ENCODE data around the gene ASB13. TPM values are rescaled to one million over a fixed set of nuclear protein-coding genes. Genes with fewer than 3 reads are reported as not detected.

Gene ASB13
- total RNA-seq, 1 donor from 2014 or later = 10.2 TPM

- peak; percentile 69 for DNase-seq (ENCODE audit: low spot score)
- intact Hi-C loops (cut with DNase I) = no loop called here
Measured at GRCh38 chr10:5650664-5651387, 15.6 kb downstream of the ASB13 start.

- intact Hi-C loops (cut with DNase I) = no loop called here
- peak; percentile 39 for DNase-seq (ENCODE audit: low spot score)
Measured at GRCh38 chr10:5649746-5650145, 16.6 kb downstream of the ASB13 start.

GRCh38 chr10:5648494-5649457 lies 17.6 kb downstream of the ASB13 start:
- peak; percentile 65 for DNase-seq (ENCODE audit: low spot score)
- intact Hi-C loops (cut with DNase I) = no loop called here

- peak; percentile 17 for DNase-seq (ENCODE audit: low spot score)
- intact Hi-C loops (cut with DNase I) = no loop called here
Measured at GRCh38 chr10:5647507-5648240, 18.7 kb downstream of the ASB13 start.

- intact Hi-C loops (cut with DNase I) = no loop called here
- DNase-seq (ENCODE audit: low spot score) = peak; percentile 75
Measured at GRCh38 chr10:5645944-5646617, 20.3 kb downstream of the ASB13 start.

GRCh38 chr10:5645375-5645774 lies 21.0 kb downstream of the ASB13 start:
- intact Hi-C loops (cut with DNase I) = no loop called here
- DNase-seq (ENCODE audit: low spot score) = peak; percentile 49

GRCh38 chr10:5644930-5645329 lies 21.5 kb downstream of the ASB13 start:
- DNase-seq (ENCODE audit: low spot score) = no peak
- intact Hi-C loops (cut with DNase I) = no loop called here

- intact Hi-C loops (cut with DNase I) = no loop called here
- DNase-seq (ENCODE audit: low spot score) = no peak
Measured at GRCh38 chr10:5643346-5644067, 22.9 kb downstream of the ASB13 start.

GRCh38 chr10:5641501-5641900 lies 24.9 kb downstream of the ASB13 start:
- no peak for DNase-seq (ENCODE audit: low spot score)
- intact Hi-C loops (cut with DNase I) = no loop called here

GRCh38 chr10:5640501-5640900 lies 25.9 kb downstream of the ASB13 start:
- no peak for DNase-seq (ENCODE audit: low spot score)
- intact Hi-C loops (cut with DNase I) = no loop called here

GRCh38 chr10:5640036-5640435 lies 26.4 kb downstream of the ASB13 start:
- no peak for DNase-seq (ENCODE audit: low spot score)
- intact Hi-C loops (cut with DNase I) = no loop called here

- intact Hi-C loops (cut with DNase I) = no loop called here
Measured at GRCh38 chr10:5639066-5639465, 27.3 kb downstream of the ASB13 start.

GRCh38 chr10:5638494-5638893 lies 27.9 kb downstream of the ASB13 start:
- intact Hi-C loops (cut with DNase I) = no loop called here
- DNase-seq (ENCODE audit: low spot score) = no peak

More at GRCh38 chr10:5639066-5639465, 27.3 kb downstream of the ASB13 start:
- DNase-seq (ENCODE audit: low spot score) = no peak

- intact Hi-C loops (cut with DNase I) = no loop called here
- no peak for DNase-seq (ENCODE audit: low spot score)
Measured at GRCh38 chr10:5634918-5635317, 31.5 kb downstream of the ASB13 start.

- intact Hi-C loops (cut with DNase I) = no loop called here
- DNase-seq (ENCODE audit: low spot score) = no peak
Measured at GRCh38 chr10:5633166-5633749, 33.1 kb downstream of the ASB13 start.

- intact Hi-C loops (cut with DNase I) = no loop called here
- no peak for DNase-seq (ENCODE audit: low spot score)
Measured at GRCh38 chr10:5632446-5632845, 33.9 kb downstream of the ASB13 start.

- intact Hi-C loops (cut with DNase I) = no loop called here
- DNase-seq (ENCODE audit: low spot score) = no peak
Measured at GRCh38 chr10:5631936-5632335, 34.5 kb downstream of the ASB13 start.

- DNase-seq (ENCODE audit: low spot score) = no peak
- intact Hi-C loops (cut with DNase I) = no loop called here
Measured at GRCh38 chr10:5630112-5630436, 36.3 kb downstream of the ASB13 start.

Measured in cardiac septum (tissue), 1 donor.